ENCODE measurements around the gene SH3RF3.

Gene SH3RF3

DNA sequence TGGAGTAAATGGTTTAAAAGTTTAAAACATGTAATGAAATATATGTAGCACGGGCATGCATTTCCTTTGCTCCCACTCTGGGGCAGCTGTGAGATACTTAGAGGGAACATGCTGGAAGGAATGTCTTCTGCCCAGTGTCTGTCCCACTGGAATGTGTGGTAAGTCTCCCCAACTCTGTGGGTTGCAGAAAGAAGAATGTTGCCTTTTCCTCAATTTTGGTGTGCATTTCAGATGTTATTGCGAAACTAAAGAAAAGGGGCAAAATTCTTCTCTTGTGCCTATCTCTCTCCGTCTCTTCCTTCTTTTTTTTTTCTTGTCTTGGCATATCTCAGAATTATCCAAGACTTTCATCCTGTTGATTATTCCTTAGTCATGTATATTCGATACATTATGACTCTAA lies 201.1 kb downstream of the SH3RF3 start:
- CTCF ChIA-PET: no interaction called here
- Histone ChIP-seq H3K27ac (ENCODE audit: insufficient read depth in 1 of 2, low read depth in 1 of 2, low read length in 2 of 2, poor library complexity in 1 of 2, severe bottlenecking in 2 of 2) (no peak overlapping the region), H3K4me3 (ENCODE audit: control insufficient read depth in 1 of 7, extremely low read depth in 1 of 7, insufficient read depth in 4 of 7, low read depth in 2 of 7, low read length in 6 of 7) (no peak overlapping the region), H3K36me3 (ENCODE audit: control insufficient read depth in 4 of 4, insufficient read depth in 4 of 4, low read length in 3 of 4) (no peaks in the 10 kb centered on the region), H3K9me3 (ENCODE audit: control extremely low read depth in 1 of 5, control insufficient read depth in 4 of 5, insufficient read depth in 2 of 5, low read depth in 1 of 5, low read length in 4 of 5) (no peaks in the 10 kb centered on the region), H3K27me3 (replicated peaks in 2 of 5; ENCODE audit: control insufficient read depth in 4 of 5, insufficient read depth in 5 of 5, low read length in 4 of 5) (no peaks in the 10 kb centered on the region), H3K4me1 (ENCODE audit: control extremely low read depth in 1 of 4, control insufficient read depth in 4 of 4, insufficient read depth in 4 of 4, low read length in 3 of 4) (peaks cover 9 to 57% (median 52%) of the 10 kb centered on the region in 4 experiments)
- DNase-seq: no peak
- 100% methylated on average over 2 of the region's 4 CpGs for WGBS (ENCODE audit: insufficient coverage)
- POLR2A ChIA-PET: no interaction called here

DNA sequence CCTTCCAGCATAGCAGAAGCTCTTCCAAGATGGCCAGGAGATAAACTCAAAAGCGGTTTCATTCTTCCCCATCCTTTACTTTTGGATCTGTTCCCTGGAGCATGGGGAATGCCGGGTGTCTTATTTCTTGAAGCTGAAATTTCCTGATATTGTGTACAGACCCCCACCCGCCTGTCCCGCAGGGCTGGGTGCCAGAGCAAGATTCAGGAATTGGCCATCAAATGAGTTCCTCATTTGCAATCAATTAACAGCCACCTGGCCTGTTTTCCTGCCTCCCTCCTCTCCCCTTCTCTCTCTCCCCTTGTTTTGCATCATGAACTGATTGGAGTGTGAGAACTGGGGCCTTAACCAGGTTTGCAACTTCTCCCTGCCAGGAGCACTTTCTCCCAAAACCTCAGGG lies 202.1 kb downstream of the SH3RF3 start:
- CTCF ChIA-PET: interaction anchor here (2.4 kb wide), 1 partner anchor 17 kb away, joined by 9 read pairs; no protein-coding TSS in a partner anchor
- peaks cover 10 to 67% (median 62%) of the 10 kb centered on the region in 4 experiments for H3K4me1 ChIP-seq (ENCODE audit: control extremely low read depth in 1 of 4, control insufficient read depth in 4 of 4, insufficient read depth in 4 of 4, low read length in 3 of 4)
- no peaks in the 10 kb centered on the region for H3K9me3 ChIP-seq (ENCODE audit: control extremely low read depth in 1 of 5, control insufficient read depth in 4 of 5, insufficient read depth in 2 of 5, low read depth in 1 of 5, low read length in 4 of 5)
- no peaks in the 10 kb centered on the region for H3K36me3 ChIP-seq (ENCODE audit: control insufficient read depth in 4 of 4, insufficient read depth in 4 of 4, low read length in 3 of 4)
- WGBS (ENCODE audit: insufficient coverage): 7% methylated on average over 2 of the region's 4 CpGs
- DNase-seq: peak in 2 of 3 donors; percentile 47 to 68
- POLR2A ChIA-PET: no interaction called here
- no peaks in the 10 kb centered on the region for H3K27me3 ChIP-seq (replicated peaks in 2 of 5; ENCODE audit: control insufficient read depth in 4 of 5, insufficient read depth in 5 of 5, low read length in 4 of 5)
- H3K4me3 ChIP-seq (ENCODE audit: control insufficient read depth in 1 of 7, extremely low read depth in 1 of 7, insufficient read depth in 4 of 7, low read depth in 2 of 7, low read length in 6 of 7): peak overlapping the region in 2 of 7 experiments; percentile 1 to 27
- H3K27ac ChIP-seq (ENCODE audit: insufficient read depth in 1 of 2, low read depth in 1 of 2, low read length in 2 of 2, poor library complexity in 1 of 2, severe bottlenecking in 2 of 2): no peak overlapping the region

DNA sequence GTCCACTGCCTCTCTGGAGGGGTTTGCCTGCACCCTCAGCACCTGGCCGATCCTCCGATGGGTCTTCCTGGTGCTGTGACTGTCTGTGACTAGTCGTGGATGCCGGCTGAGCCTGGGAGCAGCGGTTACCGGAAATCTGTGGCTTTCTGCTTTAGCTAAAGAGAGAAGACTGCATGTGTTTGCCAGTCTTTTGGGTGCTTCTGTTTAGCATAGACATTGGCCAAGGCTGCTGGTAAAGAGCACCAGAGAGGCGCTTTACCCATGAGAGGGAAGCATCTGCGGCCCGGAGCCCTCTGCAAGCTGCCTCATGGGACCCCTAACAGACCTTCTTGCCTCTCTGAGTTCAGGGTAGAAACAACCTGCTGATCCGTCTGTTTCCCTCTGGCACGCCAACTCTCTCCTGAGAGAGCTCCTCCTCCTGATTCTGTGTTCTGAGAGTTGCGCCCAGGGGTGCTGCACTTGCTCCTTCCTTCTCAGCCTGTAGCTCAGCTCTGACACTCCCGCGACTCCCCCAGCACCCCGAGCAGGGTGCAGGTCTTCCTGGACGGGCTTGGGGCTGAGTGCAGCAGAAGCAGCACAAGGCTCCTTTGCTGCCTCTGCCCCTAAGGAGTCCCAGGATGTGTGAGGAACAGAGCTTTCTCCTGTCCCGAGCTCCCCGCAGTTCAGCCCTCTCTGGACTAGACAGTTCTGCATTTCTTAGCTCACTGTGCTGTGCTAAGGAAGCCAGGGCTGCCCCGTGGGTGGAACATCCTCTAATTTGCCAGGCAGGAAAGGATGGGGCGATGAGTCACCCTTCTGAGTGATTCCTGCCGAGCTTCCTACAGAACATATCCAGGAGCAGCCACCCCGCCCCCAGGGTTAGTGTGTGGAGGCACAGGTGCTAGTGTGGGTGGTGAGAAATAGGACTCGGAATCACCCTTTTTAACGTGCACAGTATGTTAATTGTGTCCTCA lies 203.2 kb downstream of the SH3RF3 start:
- 26% methylated on average over 19 of the region's 24 CpGs for WGBS (ENCODE audit: insufficient coverage)
- ChIA-PET POLR2A (no interaction called here), CTCF (interaction anchor here (1.1 to 2.4 kb wide), 5 partner anchors 12 to 147 kb away, joined by 3 to 9 read pairs (median 5); no protein-coding TSS in a partner anchor)
- Histone ChIP-seq H3K36me3 (ENCODE audit: control insufficient read depth in 4 of 4, insufficient read depth in 4 of 4, low read length in 3 of 4) (no peaks in the 10 kb centered on the region), H3K9me3 (ENCODE audit: control extremely low read depth in 1 of 5, control insufficient read depth in 4 of 5, insufficient read depth in 2 of 5, low read depth in 1 of 5, low read length in 4 of 5) (no peaks in the 10 kb centered on the region), H3K27ac (ENCODE audit: insufficient read depth in 1 of 2, low read depth in 1 of 2, low read length in 2 of 2, poor library complexity in 1 of 2, severe bottlenecking in 2 of 2) (no peak overlapping the region), H3K4me3 (ENCODE audit: control insufficient read depth in 1 of 7, extremely low read depth in 1 of 7, insufficient read depth in 4 of 7, low read depth in 2 of 7, low read length in 6 of 7) (peak overlapping the region in 5 of 7 experiments; percentile 1 to 55 (median 53)), H3K4me1 (ENCODE audit: control extremely low read depth in 1 of 4, control insufficient read depth in 4 of 4, insufficient read depth in 4 of 4, low read length in 3 of 4) (peaks cover 13 to 77% (median 71%) of the 10 kb centered on the region in 4 experiments), H3K27me3 (replicated peaks in 2 of 5; ENCODE audit: control insufficient read depth in 4 of 5, insufficient read depth in 5 of 5, low read length in 4 of 5) (no peaks in the 10 kb centered on the region)
- DNase-seq: peak; percentile 65 to 78 (median 66)

DNA sequence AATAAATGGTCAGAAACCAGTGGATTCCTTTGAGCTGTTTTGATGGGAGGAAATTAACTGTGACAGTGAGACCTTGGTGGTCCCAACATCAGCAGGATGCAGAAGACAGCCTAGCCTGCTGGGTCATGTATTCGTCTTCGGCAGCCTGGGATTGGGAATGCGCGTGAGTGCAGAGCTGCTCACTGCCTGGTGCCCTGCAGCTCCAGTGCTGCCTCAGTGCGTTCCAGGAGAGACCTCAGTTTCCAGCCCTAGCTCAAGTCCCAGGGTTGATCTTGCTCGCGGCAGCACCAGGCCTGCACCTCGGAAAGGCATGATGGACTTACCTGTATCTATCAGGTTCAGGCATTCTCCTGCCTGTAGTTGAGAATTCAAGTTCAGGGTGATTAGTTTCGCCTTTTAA lies 203.9 kb downstream of the SH3RF3 start:
- ChIA-PET CTCF (interaction anchor here (1.1 to 2.4 kb wide), 5 partner anchors 11 to 147 kb away, joined by 3 to 9 read pairs (median 5); no protein-coding TSS in a partner anchor), POLR2A (no interaction called here)
- no peak for DNase-seq
- Histone ChIP-seq H3K4me3 (ENCODE audit: control insufficient read depth in 1 of 7, extremely low read depth in 1 of 7, insufficient read depth in 4 of 7, low read depth in 2 of 7, low read length in 6 of 7) (peak overlapping the region in 1 of 7 experiments; percentile 53), H3K4me1 (ENCODE audit: control extremely low read depth in 1 of 4, control insufficient read depth in 4 of 4, insufficient read depth in 4 of 4, low read length in 3 of 4) (peaks cover 13 to 80% (median 71%) of the 10 kb centered on the region in 4 experiments), H3K27ac (ENCODE audit: insufficient read depth in 1 of 2, low read depth in 1 of 2, low read length in 2 of 2, poor library complexity in 1 of 2, severe bottlenecking in 2 of 2) (no peak overlapping the region), H3K27me3 (replicated peaks in 2 of 5; ENCODE audit: control insufficient read depth in 4 of 5, insufficient read depth in 5 of 5, low read length in 4 of 5) (no peaks in the 10 kb centered on the region), H3K9me3 (ENCODE audit: control extremely low read depth in 1 of 5, control insufficient read depth in 4 of 5, insufficient read depth in 2 of 5, low read depth in 1 of 5, low read length in 4 of 5) (no peaks in the 10 kb centered on the region), H3K36me3 (ENCODE audit: control insufficient read depth in 4 of 4, insufficient read depth in 4 of 4, low read length in 3 of 4) (no peaks in the 10 kb centered on the region)
- WGBS (ENCODE audit: insufficient coverage): 94% methylated on average over 8 of the region's 9 CpGs

DNA sequence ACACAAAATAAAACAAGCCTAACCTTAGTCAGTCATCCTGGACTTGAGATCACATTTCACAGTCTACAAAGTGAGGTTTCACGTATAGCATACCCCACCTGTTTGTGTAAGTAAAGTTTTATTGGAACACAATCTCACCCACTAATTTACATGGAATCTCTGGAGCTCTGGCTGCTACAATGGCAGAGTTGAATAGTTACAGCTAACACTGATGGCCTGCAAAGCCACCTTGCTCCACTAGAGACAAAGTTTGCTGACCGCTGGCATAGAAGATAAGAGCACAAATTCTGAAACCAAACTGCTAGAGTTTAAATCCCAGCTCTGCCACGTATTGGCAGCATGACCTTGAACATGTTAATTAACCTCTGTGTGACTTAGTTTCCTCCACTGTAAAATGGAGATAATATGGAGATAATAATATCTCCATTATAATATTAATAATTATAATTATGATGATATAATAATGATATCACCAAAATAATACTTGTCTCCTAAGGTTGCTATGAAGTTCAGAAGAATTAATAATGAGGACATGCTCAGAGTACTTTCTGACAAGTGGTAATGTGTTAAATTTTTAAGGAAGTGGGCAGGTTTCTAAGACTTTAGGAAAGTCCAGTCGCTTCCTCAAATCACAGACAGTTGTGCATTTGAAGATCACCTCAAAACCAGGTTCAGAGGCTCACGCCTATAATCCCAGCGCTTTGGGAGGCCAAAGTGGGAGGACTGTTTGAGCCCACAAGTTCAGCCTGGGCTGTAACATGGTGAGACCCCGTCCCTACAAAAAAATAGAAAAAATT lies 204.6 kb downstream of the SH3RF3 start:
- H3K9me3 ChIP-seq (ENCODE audit: control extremely low read depth in 1 of 5, control insufficient read depth in 4 of 5, insufficient read depth in 2 of 5, low read depth in 1 of 5, low read length in 4 of 5): no peaks in the 10 kb centered on the region
- no peak overlapping the region for H3K4me3 ChIP-seq (ENCODE audit: control insufficient read depth in 1 of 7, extremely low read depth in 1 of 7, insufficient read depth in 4 of 7, low read depth in 2 of 7, low read length in 6 of 7)
- WGBS (ENCODE audit: insufficient coverage): 80% methylated on average over 2 of the region's 7 CpGs
- H3K27ac ChIP-seq (ENCODE audit: insufficient read depth in 1 of 2, low read depth in 1 of 2, low read length in 2 of 2, poor library complexity in 1 of 2, severe bottlenecking in 2 of 2): no peak overlapping the region
- ChIA-PET CTCF (interaction anchor here (2.1 kb wide), 1 partner anchor 75 kb away, joined by 5 read pairs; no protein-coding TSS in a partner anchor), POLR2A (no interaction called here)
- peaks cover 13 to 80% (median 71%) of the 10 kb centered on the region in 4 experiments for H3K4me1 ChIP-seq (ENCODE audit: control extremely low read depth in 1 of 4, control insufficient read depth in 4 of 4, insufficient read depth in 4 of 4, low read length in 3 of 4)
- H3K27me3 ChIP-seq (replicated peaks in 2 of 5; ENCODE audit: control insufficient read depth in 4 of 5, insufficient read depth in 5 of 5, low read length in 4 of 5): no peaks in the 10 kb centered on the region
- no peaks in the 10 kb centered on the region for H3K36me3 ChIP-seq (ENCODE audit: control insufficient read depth in 4 of 4, insufficient read depth in 4 of 4, low read length in 3 of 4)
- peak in 2 of 3 donors; percentile 55 for DNase-seq

DNA sequence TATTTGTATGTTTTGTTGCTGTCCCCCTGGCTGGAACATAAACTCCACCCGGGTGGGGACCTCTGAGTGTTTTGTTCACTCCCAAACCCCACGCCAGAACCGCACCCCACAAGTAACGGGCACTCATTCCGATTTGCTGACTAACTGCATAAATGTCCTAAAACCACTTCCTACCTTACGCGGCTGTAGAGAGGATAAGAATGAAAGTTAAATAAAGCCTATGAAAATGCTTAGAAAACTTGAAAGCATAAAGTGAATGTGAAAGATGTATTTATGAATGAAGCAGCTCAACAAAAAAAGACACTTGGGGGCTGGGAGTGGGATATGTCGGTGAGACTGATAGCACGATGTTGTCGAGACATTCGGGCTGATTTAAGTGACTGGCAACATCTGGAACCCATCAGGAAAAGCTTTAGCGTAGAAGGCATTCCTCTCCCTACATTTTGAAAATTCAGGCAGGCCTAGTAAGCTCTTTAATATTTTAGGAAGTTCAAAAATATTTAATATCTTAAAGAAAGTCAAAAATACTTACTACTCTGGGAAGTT lies 206.7 kb downstream of the SH3RF3 start:
- Histone ChIP-seq H3K4me1 (ENCODE audit: control extremely low read depth in 1 of 4, control insufficient read depth in 4 of 4, insufficient read depth in 4 of 4, low read length in 3 of 4) (peaks cover 13 to 66% (median 61%) of the 10 kb centered on the region in 4 experiments), H3K9me3 (ENCODE audit: control extremely low read depth in 1 of 5, control insufficient read depth in 4 of 5, insufficient read depth in 2 of 5, low read depth in 1 of 5, low read length in 4 of 5) (no peaks in the 10 kb centered on the region), H3K27ac (ENCODE audit: insufficient read depth in 1 of 2, low read depth in 1 of 2, low read length in 2 of 2, poor library complexity in 1 of 2, severe bottlenecking in 2 of 2) (no peak overlapping the region), H3K4me3 (ENCODE audit: control insufficient read depth in 1 of 7, extremely low read depth in 1 of 7, insufficient read depth in 4 of 7, low read depth in 2 of 7, low read length in 6 of 7) (peak overlapping the region in 4 of 7 experiments; percentile 3 to 57 (median 33)), H3K36me3 (ENCODE audit: control insufficient read depth in 4 of 4, insufficient read depth in 4 of 4, low read length in 3 of 4) (no peaks in the 10 kb centered on the region), H3K27me3 (replicated peaks in 2 of 5; ENCODE audit: control insufficient read depth in 4 of 5, insufficient read depth in 5 of 5, low read length in 4 of 5) (no peaks in the 10 kb centered on the region)
- WGBS (ENCODE audit: insufficient coverage): 0% methylated on average over 4 of the region's 12 CpGs
- DNase-seq: peak; percentile 53 to 86 (median 78)
- ChIA-PET POLR2A (no interaction called here), CTCF (interaction anchor here (0.7 kb wide), 1 partner anchor 174 kb away, joined by 3 read pairs; no protein-coding TSS in a partner anchor)

Measured in common myeloid progenitor, CD34-positive (primary cell).